HEK293T (cell line): Measurements from ENCODE around the gene NFIA.

Experiments
- CTCF ChIA-PET: fragments of 350-600 bp; formaldehyde crosslinking; extraction: SDS; loops from one replicate; lab custom pipeline; 2021; ENCODE audit warnings: antibody characterized with exemption, inconsistent platforms; lab: Yijun Ruan, JAX
- POLR2A ChIA-PET: fragments of 350-600 bp; formaldehyde crosslinking; extraction: SDS; loops from one replicate; lab custom pipeline; 2020; ENCODE audit warnings: antibody characterized with exemption, inconsistent platforms; lab: Yijun Ruan, JAX
- DNase-seq: peaks from one replicate; pipeline ENCODE4 v3.0.0; 2012; ENCODE audit warnings: mixed read lengths; ENCODE audit errors: extremely low spot score
- ARNT ChIP-seq: fragments of 450-650 bp; IDR thresholded peaks from 2 replicates; pipeline ENCODE4 v1.6.1; 2017; ENCODE audit warnings: mild to moderate bottlenecking
- BHLHE40 ChIP-seq: fragments of 450-650 bp; IDR thresholded peaks from 2 replicates; pipeline ENCODE4 v1.6.1; 2016; ENCODE audit warnings: mild to moderate bottlenecking, moderate library complexity, borderline replicate concordance
- CTBP1 ChIP-seq: fragments of 450-650 bp; IDR thresholded peaks from 2 replicates; pipeline ENCODE4 v1.6.1; 2016; ENCODE audit warnings: borderline replicate concordance
- ELF4 ChIP-seq: fragments of 450-650 bp; IDR thresholded peaks from 2 replicates; pipeline ENCODE4 v1.6.1; 2017; ENCODE audit warnings: antibody characterized with exemption
- FOXA1 ChIP-seq: fragments of 450-650 bp; IDR thresholded peaks from 2 replicates; pipeline ENCODE4 v1.6.1; 2016; ENCODE audit warnings: mild to moderate bottlenecking
- FOXK2 ChIP-seq: fragments of 450-650 bp; IDR thresholded peaks from 2 replicates; pipeline ENCODE4 v1.6.1; 2016; ENCODE audit warnings: mild to moderate bottlenecking
- FOXM1 ChIP-seq: fragments of 450-650 bp; IDR thresholded peaks from 2 replicates; pipeline ENCODE4 v1.6.1; 2017; ENCODE audit warnings: mild to moderate bottlenecking, borderline replicate concordance
- HDGF ChIP-seq: fragments of 450-650 bp; IDR thresholded peaks from 2 replicates; pipeline ENCODE4 v1.6.1; 2017; ENCODE audit warnings: antibody characterized with exemption, borderline replicate concordance
- L3MBTL2 ChIP-seq: fragments of 450-650 bp; conservative IDR thresholded peaks from 2 replicates; pipeline ENCODE4 v1.6.1; 2016; ENCODE audit warnings: mild to moderate bottlenecking
- LEF1 ChIP-seq: fragments of 450-650 bp; IDR thresholded peaks from 2 replicates; pipeline ENCODE4 v1.6.1; 2017; ENCODE audit warnings: mild to moderate bottlenecking, borderline replicate concordance
- NFRKB ChIP-seq: fragments of 450-650 bp; IDR thresholded peaks from 2 replicates; pipeline ENCODE4 v1.6.1; 2016; ENCODE audit warnings: mild to moderate bottlenecking, moderate library complexity
- PKNOX1 ChIP-seq: fragments of 450-650 bp; IDR thresholded peaks from 2 replicates; pipeline ENCODE4 v1.6.1; 2016
- SP1 ChIP-seq: fragments of 450-650 bp; IDR thresholded peaks from 2 replicates; pipeline ENCODE4 v1.6.1; 2017
- SUZ12 ChIP-seq: fragments of 450-650 bp; IDR thresholded peaks from 2 replicates; pipeline ENCODE4 v1.6.1; 2016; ENCODE audit warnings: mild to moderate bottlenecking
- TARDBP ChIP-seq: fragments of 450-650 bp; IDR thresholded peaks from 2 replicates; pipeline ENCODE4 v1.6.1; 2016
- ZNF384 ChIP-seq: fragments of 450-650 bp; IDR thresholded peaks from 2 replicates; pipeline ENCODE4 v1.6.1; 2016

The NFIA gene

GRCh38 chr1:61455400-61455799 lies 373.0 kb downstream of the NFIA start:
- ChIA-PET POLR2A (no interaction called here), CTCF (no interaction called here)
- no peak for DNase-seq
- TF ChIP-seq SP1 (no peak), TARDBP (no peak), FOXK2 (no peak), CTBP1 (no peak), FOXA1 (no peak), ARNT (no peak), HDGF (no peak), LEF1 (no peak), ELF4 (no peak), PKNOX1 (no peak), L3MBTL2 (no peak), NFRKB (no peak), FOXM1 (no peak), SUZ12 (no peak), ZNF384 (no peak)

- CTCF ChIA-PET = interaction anchor here (0.7 kb wide), 1 partner anchor 396 kb away, joined by 4 read pairs; no protein-coding TSS in a partner anchor
- no peak for DNase-seq
- no peak for TF ChIP-seq CTBP1
- TF ChIP-seq FOXA1 = no peak
- no peak for TF ChIP-seq TARDBP
- no peak for TF ChIP-seq ELF4
- TF ChIP-seq FOXM1 = no peak
- no peak for TF ChIP-seq ZNF384
- no peak for TF ChIP-seq FOXK2
- TF ChIP-seq PKNOX1 = no peak
- POLR2A ChIA-PET = no interaction called here
These were observed 375.2 kb downstream of the NFIA start for GRCh38 chr1:61457526-61458040.

- ChIA-PET POLR2A (no interaction called here), CTCF (no interaction called here)
- no peak for DNase-seq
- TF ChIP-seq SP1 (no peak), LEF1 (no peak), ELF4 (no peak), ARNT (no peak), ZNF384 (no peak), TARDBP (no peak), FOXK2 (no peak), L3MBTL2 (no peak), SUZ12 (no peak), BHLHE40 (no peak), HDGF (no peak), FOXM1 (no peak), NFRKB (no peak), PKNOX1 (no peak), CTBP1 (no peak)
These were observed 377.0 kb downstream of the NFIA start for GRCh38 chr1:61459345-61459744.

GRCh38 chr1:61460191-61460590 lies 377.8 kb downstream of the NFIA start:
- no peak for DNase-seq
- ChIA-PET CTCF (no interaction called here), POLR2A (no interaction called here)
- TF ChIP-seq ELF4 = no peak
- no peak for TF ChIP-seq BHLHE40
- TF ChIP-seq NFRKB = no peak
- TF ChIP-seq ZNF384 = no peak
- no peak for TF ChIP-seq LEF1
- TF ChIP-seq HDGF = no peak
- peak; percentile 85 for TF ChIP-seq PKNOX1
- TF ChIP-seq FOXK2 = no peak

GRCh38 chr1:61461406-61462384 lies 379.3 kb downstream of the NFIA start:
- DNase-seq = no peak
- ChIA-PET POLR2A (no interaction called here), CTCF (interaction anchor here (0.7 kb wide), 1 partner anchor 36 kb away, joined by 4 read pairs; no protein-coding TSS in a partner anchor)
- TF ChIP-seq ARNT = no peak
- no peak for TF ChIP-seq FOXK2
- no peak for TF ChIP-seq TARDBP
- no peak for TF ChIP-seq FOXA1
- no peak for TF ChIP-seq ELF4
- TF ChIP-seq NFRKB = no peak

- CTCF ChIA-PET = no interaction called here
- DNase-seq = no peak
- TF ChIP-seq HDGF = no peak
- TF ChIP-seq PKNOX1 = peak; percentile 44; the same call in 1 of the 2 replicates
- POLR2A ChIA-PET = no interaction called here
These were observed 380.3 kb downstream of the NFIA start for GRCh38 chr1:61462628-61463027.
